ENCODE results near the gene GAB2.

DNA sequence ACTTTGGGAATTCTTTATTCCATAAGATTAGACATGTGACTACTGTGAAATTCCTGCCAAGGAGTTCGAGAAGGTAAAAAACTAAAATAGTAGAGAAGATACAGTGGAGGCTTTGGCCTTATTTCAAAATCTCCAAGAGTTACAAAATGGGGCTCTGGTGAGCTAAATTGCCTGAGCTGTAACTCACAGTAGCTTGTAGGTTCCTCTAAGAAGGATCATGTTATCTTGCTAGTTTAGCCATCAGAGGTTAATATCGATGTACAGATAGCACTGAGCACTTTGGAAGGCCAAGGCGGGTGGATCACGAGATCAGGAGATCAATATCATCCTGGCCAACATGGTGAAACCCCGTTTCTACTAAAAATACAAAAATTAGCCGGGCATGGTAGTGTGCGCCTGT is 147.8 kb downstream of the GAB2 start:
- TF ChIP-seq, protein P1, sequence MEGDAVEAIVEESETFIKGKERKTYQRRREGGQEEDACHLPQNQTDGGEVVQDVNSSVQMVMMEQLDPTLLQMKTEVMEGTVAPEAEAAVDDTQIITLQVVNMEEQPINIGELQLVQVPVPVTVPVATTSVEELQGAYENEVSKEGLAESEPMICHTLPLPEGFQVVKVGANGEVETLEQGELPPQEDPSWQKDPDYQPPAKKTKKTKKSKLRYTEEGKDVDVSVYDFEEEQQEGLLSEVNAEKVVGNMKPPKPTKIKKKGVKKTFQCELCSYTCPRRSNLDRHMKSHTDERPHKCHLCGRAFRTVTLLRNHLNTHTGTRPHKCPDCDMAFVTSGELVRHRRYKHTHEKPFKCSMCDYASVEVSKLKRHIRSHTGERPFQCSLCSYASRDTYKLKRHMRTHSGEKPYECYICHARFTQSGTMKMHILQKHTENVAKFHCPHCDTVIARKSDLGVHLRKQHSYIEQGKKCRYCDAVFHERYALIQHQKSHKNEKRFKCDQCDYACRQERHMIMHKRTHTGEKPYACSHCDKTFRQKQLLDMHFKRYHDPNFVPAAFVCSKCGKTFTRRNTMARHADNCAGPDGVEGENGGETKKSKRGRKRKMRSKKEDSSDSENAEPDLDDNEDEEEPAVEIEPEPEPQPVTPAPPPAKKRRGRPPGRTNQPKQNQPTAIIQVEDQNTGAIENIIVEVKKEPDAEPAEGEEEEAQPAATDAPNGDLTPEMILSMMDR (IDR thresholded peaks at IDR 0.05 in 2 of 3, conservative IDR thresholded peaks at IDR 0.05 in 1 of 3; ENCODE audit: control insufficient read depth in 2 of 3, extremely low read depth in 1 of 3, insufficient read depth in 1 of 3, low read depth in 3 of 3, low read length in 3 of 3), result no peak
- no peak for TF ChIP-seq NRF1 (conservative IDR thresholded peaks at IDR 0.05; ENCODE audit: low read depth, low read length)
- no peak for TF ChIP-seq ESRRA (IDR thresholded peaks at IDR 0.05; ENCODE audit: low read length)
- no peak for TF ChIP-seq NFIC (IDR thresholded peaks at IDR 0.05; ENCODE audit: low read depth, low read length)
- no peak for TF ChIP-seq POLR2A (IDR thresholded peaks at IDR 0.05; ENCODE audit: low read depth, low read length)
- TF ChIP-seq RAD21 (IDR thresholded peaks at IDR 0.05; ENCODE audit: insufficient read depth, low read depth, low read length), result no peak
- no peak for TF ChIP-seq SMC3 (IDR thresholded peaks at IDR 0.05; ENCODE audit: borderline replicate concordance, low read length)
- TF ChIP-seq CHD2 (IDR thresholded peaks at IDR 0.05; ENCODE audit: borderline replicate concordance, low read depth, low read length), result no peak
